Mucosa of descending colon (tissue), 3 donors: ENCODE data around the gene PRRG3. TPM values are rescaled to one million over a fixed set of nuclear protein-coding genes. Genes with fewer than 3 reads are reported as not detected.

Experiments
- ATAC-seq: fragments of 200-7000 bp; cut with Tn5 transposase; one replicate; pipeline ENCODE4 v1.9.1; 2020; ENCODE audit warnings: mild to moderate bottlenecking, moderate library complexity
- DNase-seq, 3 donors: peaks; one replicate each; pipeline ENCODE4 v3.0.0-alpha.2; 2020
- H3K36me3 ChIP-seq: fragments of 200-600 bp; one replicate; pipeline ENCODE4 v1.8.0; 2021; ENCODE audit warnings: low read depth, mild to moderate bottlenecking
- H3K4me1 ChIP-seq: fragments of 200-600 bp; one replicate; pipeline ENCODE4 v1.8.0; 2021; ENCODE audit warnings: low read depth, mild to moderate bottlenecking
- H3K4me3 ChIP-seq: fragments of 200-600 bp; one replicate; pipeline ENCODE4 v1.8.0; 2021; ENCODE audit warnings: mild to moderate bottlenecking
- H3K9me3 ChIP-seq: fragments of 200-600 bp; one replicate; pipeline ENCODE4 v1.8.0; 2021; ENCODE audit warnings: mild to moderate bottlenecking
- CTCF ChIP-seq: fragments of 200-600 bp; IDR thresholded peaks from one replicate; pipeline ENCODE4 v1.8.0; 2022; ENCODE audit warnings: antibody characterized with exemption, mild to moderate bottlenecking
- intact Hi-C, 2 donors: fragments of 100-400 bp; cut with DNase I in 1 of 2; cut with micrococcal nuclease in 1 of 2; formaldehyde crosslinking; loops; one replicate each; pipeline versions ENCODE4 v1.11.0 to v1.11.1; 2022; cut with DNase I, micrococcal nuclease
- total RNA-seq, 3 donors: library from RNA; stranded (reverse); fragmentation: NEBNext Ultra II Directional in 2 of 3; extraction: Animal tissue kit (Norgen Biotek cat#: 25700) in 2 of 3; gene quantifications; one replicate each; pipeline versions ENCODE4 v1.2.1 to v1.2.4, GENCODE V29; 2021 to 2023
- donor health status: DM: no; HTN: no; CAD: no; lungs with moderate emphysema.
- donor health status: DM: no; HTN: no; CAD: no.
- donor health status: DM: no; HTN: yes; CAD: no.

PRRG3 gene
- total RNA-seq, 3 donors from 2014 or later: 0.06 to 2.8 (median 0.22) TPM

GRCh38 chrX:151745651-151746050, 50.4 kb downstream of the PRRG3 start:
- ATAC-seq: no peak
- Histone ChIP-seq H3K9me3 (no peaks in the 10 kb centered on the region), H3K4me3 (no peak overlapping the region), H3K36me3 (no peaks in the 10 kb centered on the region), H3K4me1 (no peaks in the 10 kb centered on the region)
- intact Hi-C loops: no loop called here
- no peak for DNase-seq
- no peak for TF ChIP-seq CTCF

- H3K4me3 ChIP-seq: no peak overlapping the region
- DNase-seq (no peak), ATAC-seq (no peak)
- intact Hi-C loops: no loop called here
- no peaks in the 10 kb centered on the region for H3K4me1 ChIP-seq
- no peak for TF ChIP-seq CTCF
- H3K9me3 ChIP-seq: no peaks in the 10 kb centered on the region
- no peaks in the 10 kb centered on the region for H3K36me3 ChIP-seq
Observed at GRCh38 chrX:151746502-151746901, 51.2 kb downstream of the PRRG3 start.

- no peak for DNase-seq
- Histone ChIP-seq H3K36me3 (no peaks in the 10 kb centered on the region), H3K4me1 (no peaks in the 10 kb centered on the region), H3K4me3 (no peak overlapping the region), H3K9me3 (no peaks in the 10 kb centered on the region)
- TF ChIP-seq CTCF: no peak
- no peak for ATAC-seq
- intact Hi-C loops: loop anchor here (5.0 to 10.0 kb wide), 2 partner anchors 882 to 884 kb away; partner anchors contain the start of gene GABRQ (in 1 of the 2)
Observed at GRCh38 chrX:151750511-151750910, 55.3 kb downstream of the PRRG3 start.

GRCh38 chrX:151752847-151753246, 57.6 kb downstream of the PRRG3 start:
- no peaks in the 10 kb centered on the region for H3K36me3 ChIP-seq
- DNase-seq (no peak), ATAC-seq (no peak)
- intact Hi-C loops: loop anchor here (5.0 to 10.0 kb wide), 2 partner anchors 879 to 882 kb away; partner anchors contain the start of gene GABRQ (in 1 of the 2)
- no peak for TF ChIP-seq CTCF
- no peaks in the 10 kb centered on the region for H3K9me3 ChIP-seq
- H3K4me3 ChIP-seq: no peak overlapping the region
- H3K4me1 ChIP-seq: no peaks in the 10 kb centered on the region

GRCh38 chrX:151753313-151754046, 58.2 kb downstream of the PRRG3 start:
- DNase-seq: peak in 2 of 3 donors; percentile 37 to 52
- Histone ChIP-seq H3K36me3 (no peaks in the 10 kb centered on the region), H3K4me1 (no peaks in the 10 kb centered on the region), H3K4me3 (no peak overlapping the region), H3K9me3 (no peaks in the 10 kb centered on the region)
- ATAC-seq: peak; percentile 80
- intact Hi-C loops: loop anchor here (5.0 to 10.0 kb wide), 2 partner anchors 879 to 881 kb away; partner anchors contain the start of gene GABRQ (in 1 of the 2)
- peak; percentile 49 for TF ChIP-seq CTCF
